ENCODE data around the gene CASQ1.

CASQ1 gene

GRCh38 chr1:160196143-160196542 lies 5.8 kb downstream of the CASQ1 start:
- Histone ChIP-seq H3K27me3 (replicated peaks in 2 of 5; ENCODE audit: control insufficient read depth in 4 of 5, insufficient read depth in 5 of 5, low read length in 4 of 5) (peaks cover 0 to 2% (median 0%) of the 10 kb centered on the region in 5 experiments), H3K4me1 (ENCODE audit: control extremely low read depth in 1 of 4, control insufficient read depth in 4 of 4, insufficient read depth in 4 of 4, low read length in 3 of 4) (peaks cover 0 to 3% (median 0%) of the 10 kb centered on the region in 4 experiments), H3K27ac (ENCODE audit: insufficient read depth in 1 of 2, low read depth in 1 of 2, low read length in 2 of 2, poor library complexity in 1 of 2, severe bottlenecking in 2 of 2) (no peak overlapping the region), H3K36me3 (ENCODE audit: control insufficient read depth in 4 of 4, insufficient read depth in 4 of 4, low read length in 3 of 4) (no peaks in the 10 kb centered on the region), H3K9me3 (ENCODE audit: control extremely low read depth in 1 of 5, control insufficient read depth in 4 of 5, insufficient read depth in 2 of 5, low read depth in 1 of 5, low read length in 4 of 5) (no peaks in the 10 kb centered on the region), H3K4me3 (ENCODE audit: control insufficient read depth in 1 of 7, extremely low read depth in 1 of 7, insufficient read depth in 4 of 7, low read depth in 2 of 7, low read length in 6 of 7) (no peak overlapping the region)
- no CpG with 5 or more reads among the region's 4 CpGs for WGBS (ENCODE audit: insufficient coverage)
- ChIA-PET POLR2A (no interaction called here), CTCF (interaction anchor here (0.6 to 2.3 kb wide), 8 partner anchors 8 to 137 kb away, joined by 3 to 16 read pairs (median 4); no protein-coding TSS in a partner anchor)
- DNase-seq, result no peak

DNA sequence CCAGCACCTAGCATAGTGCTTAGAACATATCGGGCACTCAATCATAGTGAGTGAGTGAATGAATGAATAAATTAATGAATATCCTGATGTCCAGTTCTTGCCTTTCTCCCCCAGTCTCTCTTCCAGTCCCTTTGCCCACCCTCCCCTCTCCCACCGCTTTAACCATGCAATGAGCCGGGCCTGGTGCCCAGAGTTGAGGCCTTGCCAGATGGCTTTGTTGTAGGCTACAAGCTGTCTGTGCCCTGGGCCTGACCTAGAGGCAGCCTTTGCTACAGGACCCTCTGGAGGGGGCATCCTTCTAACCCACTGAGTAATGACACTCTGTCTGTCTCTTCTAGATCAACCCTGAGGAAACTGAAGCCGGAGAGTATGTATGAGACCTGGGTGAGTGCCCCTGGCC lies 6.9 kb downstream of the CASQ1 start:
- ChIA-PET CTCF (interaction anchor here (1.4 to 1.5 kb wide), 2 partner anchors 21 to 96 kb away, joined by 4 to 5 read pairs; no protein-coding TSS in a partner anchor), POLR2A (no interaction called here)
- peaks cover 0 to 2% (median 0%) of the 10 kb centered on the region in 5 experiments for H3K27me3 ChIP-seq (replicated peaks in 2 of 5; ENCODE audit: control insufficient read depth in 4 of 5, insufficient read depth in 5 of 5, low read length in 4 of 5)
- WGBS (ENCODE audit: insufficient coverage), result 100% methylated on average over 2 of the region's 4 CpGs
- H3K9me3 ChIP-seq (ENCODE audit: control extremely low read depth in 1 of 5, control insufficient read depth in 4 of 5, insufficient read depth in 2 of 5, low read depth in 1 of 5, low read length in 4 of 5), result no peaks in the 10 kb centered on the region
- no peak overlapping the region for H3K4me3 ChIP-seq (ENCODE audit: control insufficient read depth in 1 of 7, extremely low read depth in 1 of 7, insufficient read depth in 4 of 7, low read depth in 2 of 7, low read length in 6 of 7)
- no peaks in the 10 kb centered on the region for H3K36me3 ChIP-seq (ENCODE audit: control insufficient read depth in 4 of 4, insufficient read depth in 4 of 4, low read length in 3 of 4)
- no peak for DNase-seq
- peaks cover 0 to 3% (median 0%) of the 10 kb centered on the region in 4 experiments for H3K4me1 ChIP-seq (ENCODE audit: control extremely low read depth in 1 of 4, control insufficient read depth in 4 of 4, insufficient read depth in 4 of 4, low read length in 3 of 4)
- H3K27ac ChIP-seq (ENCODE audit: insufficient read depth in 1 of 2, low read depth in 1 of 2, low read length in 2 of 2, poor library complexity in 1 of 2, severe bottlenecking in 2 of 2), result no peak overlapping the region

DNA sequence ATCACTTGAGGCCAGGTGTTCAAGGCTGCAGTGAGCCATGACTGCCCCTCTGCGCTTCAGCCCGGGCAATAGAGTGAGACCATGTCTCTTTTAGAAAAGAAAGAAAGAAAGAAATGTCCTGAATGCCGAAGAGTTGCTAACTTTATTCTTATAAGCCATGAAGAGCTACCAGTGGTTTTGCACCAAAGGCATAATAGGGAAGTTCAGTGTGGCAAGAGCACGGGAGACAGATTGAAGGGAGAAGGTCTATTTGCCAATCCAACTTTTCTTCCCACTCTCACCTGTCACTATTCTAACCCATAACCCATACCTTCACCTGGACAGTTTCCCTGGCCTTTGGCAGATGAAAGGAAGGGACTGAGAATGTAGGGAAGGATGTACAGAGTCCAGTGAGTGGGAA lies 10.4 kb downstream of the CASQ1 start:
- no peak for DNase-seq
- POLR2A ChIA-PET, result interaction anchor here (0.8 kb wide), 1 partner anchor 7 kb away, joined by 3 read pairs; no protein-coding TSS in a partner anchor

DNA sequence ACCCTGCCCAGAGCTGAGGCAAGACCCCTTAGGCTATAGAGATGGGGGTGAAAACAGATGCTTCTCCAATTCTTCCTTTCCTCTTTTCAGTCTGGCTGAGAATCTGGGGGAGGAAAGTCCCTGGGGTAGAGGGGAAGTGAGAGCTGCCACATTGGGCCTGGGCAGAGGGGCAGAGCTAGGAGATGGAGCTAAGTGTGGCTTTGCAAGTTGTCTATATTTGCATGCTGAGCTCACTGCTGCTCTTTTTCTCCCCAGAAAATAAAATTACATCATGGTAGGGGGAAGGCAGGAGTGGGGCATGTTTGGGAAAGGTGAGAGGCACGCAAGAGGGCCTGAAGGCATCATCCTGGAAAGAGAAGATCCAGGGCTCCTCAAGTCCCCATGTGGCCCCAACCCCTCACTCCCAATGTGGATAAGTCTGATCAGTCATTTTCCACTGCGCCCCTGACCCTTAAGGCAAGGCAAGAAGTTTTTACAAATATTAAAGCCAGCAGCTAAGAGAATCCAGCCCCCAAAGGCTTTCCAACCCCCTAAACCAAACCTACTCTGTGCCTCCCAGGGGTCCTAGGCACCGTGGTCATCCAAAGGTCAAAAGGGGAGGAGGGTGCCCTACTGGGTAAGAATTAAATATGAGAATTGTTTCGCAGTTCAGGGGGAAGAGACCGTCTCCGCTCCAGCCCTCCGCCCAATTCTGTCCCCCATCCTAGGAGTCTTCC lies 14.3 kb downstream of the CASQ1 start:
- Histone ChIP-seq H3K4me1 (ENCODE audit: control extremely low read depth in 1 of 4, control insufficient read depth in 4 of 4, insufficient read depth in 4 of 4, low read length in 3 of 4) (peaks cover 7 to 27% (median 24%) of the 10 kb centered on the region in 4 experiments), H3K4me3 (ENCODE audit: control insufficient read depth in 1 of 7, extremely low read depth in 1 of 7, insufficient read depth in 4 of 7, low read depth in 2 of 7, low read length in 6 of 7) (peak overlapping the region in 6 of 7 experiments; percentile 43 to 89 (median 68)), H3K27ac (ENCODE audit: insufficient read depth in 1 of 2, low read depth in 1 of 2, low read length in 2 of 2, poor library complexity in 1 of 2, severe bottlenecking in 2 of 2) (peak overlapping the region in 1 of 2 experiments; percentile 67), H3K27me3 (replicated peaks in 2 of 5; ENCODE audit: control insufficient read depth in 4 of 5, insufficient read depth in 5 of 5, low read length in 4 of 5) (no peaks in the 10 kb centered on the region), H3K9me3 (ENCODE audit: control extremely low read depth in 1 of 5, control insufficient read depth in 4 of 5, insufficient read depth in 2 of 5, low read depth in 1 of 5, low read length in 4 of 5) (no peaks in the 10 kb centered on the region), H3K36me3 (ENCODE audit: control insufficient read depth in 4 of 4, insufficient read depth in 4 of 4, low read length in 3 of 4) (peaks cover 0 to 26% (median 13%) of the 10 kb centered on the region in 4 experiments)
- DNase-seq, result peak; percentile 20 to 74 (median 72)
- ChIA-PET CTCF (interaction anchor here (0.6 to 13.9 kb wide), 4 partner anchors 15 to 48 kb away, joined by 3 to 95 read pairs (median 4); partner anchors contain the start of gene CASQ1), POLR2A (no interaction called here)
- WGBS (ENCODE audit: insufficient coverage), result 100% methylated on average over 1 of the region's 7 CpGs

More for the DNA sequence above, 10.4 kb downstream of the CASQ1 start:
- H3K27me3 ChIP-seq (replicated peaks in 2 of 5; ENCODE audit: control insufficient read depth in 4 of 5, insufficient read depth in 5 of 5, low read length in 4 of 5), result no peaks in the 10 kb centered on the region
- no peak overlapping the region for H3K4me3 ChIP-seq (ENCODE audit: control insufficient read depth in 1 of 7, extremely low read depth in 1 of 7, insufficient read depth in 4 of 7, low read depth in 2 of 7, low read length in 6 of 7)
- H3K9me3 ChIP-seq (ENCODE audit: control extremely low read depth in 1 of 5, control insufficient read depth in 4 of 5, insufficient read depth in 2 of 5, low read depth in 1 of 5, low read length in 4 of 5), result no peaks in the 10 kb centered on the region
- WGBS (ENCODE audit: insufficient coverage), result 100% methylated on average over 3 of the region's 4 CpGs
- peaks cover 2 to 17% (median 14%) of the 10 kb centered on the region in 4 experiments for H3K4me1 ChIP-seq (ENCODE audit: control extremely low read depth in 1 of 4, control insufficient read depth in 4 of 4, insufficient read depth in 4 of 4, low read length in 3 of 4)
- no peaks in the 10 kb centered on the region for H3K36me3 ChIP-seq (ENCODE audit: control insufficient read depth in 4 of 4, insufficient read depth in 4 of 4, low read length in 3 of 4)
- CTCF ChIA-PET, result interaction anchor here (0.7 to 13.9 kb wide), 6 partner anchors 11 to 88 kb away, joined by 4 to 95 read pairs (median 6); partner anchors contain the start of gene CASQ1
- no peak overlapping the region for H3K27ac ChIP-seq (ENCODE audit: insufficient read depth in 1 of 2, low read depth in 1 of 2, low read length in 2 of 2, poor library complexity in 1 of 2, severe bottlenecking in 2 of 2)

DNA sequence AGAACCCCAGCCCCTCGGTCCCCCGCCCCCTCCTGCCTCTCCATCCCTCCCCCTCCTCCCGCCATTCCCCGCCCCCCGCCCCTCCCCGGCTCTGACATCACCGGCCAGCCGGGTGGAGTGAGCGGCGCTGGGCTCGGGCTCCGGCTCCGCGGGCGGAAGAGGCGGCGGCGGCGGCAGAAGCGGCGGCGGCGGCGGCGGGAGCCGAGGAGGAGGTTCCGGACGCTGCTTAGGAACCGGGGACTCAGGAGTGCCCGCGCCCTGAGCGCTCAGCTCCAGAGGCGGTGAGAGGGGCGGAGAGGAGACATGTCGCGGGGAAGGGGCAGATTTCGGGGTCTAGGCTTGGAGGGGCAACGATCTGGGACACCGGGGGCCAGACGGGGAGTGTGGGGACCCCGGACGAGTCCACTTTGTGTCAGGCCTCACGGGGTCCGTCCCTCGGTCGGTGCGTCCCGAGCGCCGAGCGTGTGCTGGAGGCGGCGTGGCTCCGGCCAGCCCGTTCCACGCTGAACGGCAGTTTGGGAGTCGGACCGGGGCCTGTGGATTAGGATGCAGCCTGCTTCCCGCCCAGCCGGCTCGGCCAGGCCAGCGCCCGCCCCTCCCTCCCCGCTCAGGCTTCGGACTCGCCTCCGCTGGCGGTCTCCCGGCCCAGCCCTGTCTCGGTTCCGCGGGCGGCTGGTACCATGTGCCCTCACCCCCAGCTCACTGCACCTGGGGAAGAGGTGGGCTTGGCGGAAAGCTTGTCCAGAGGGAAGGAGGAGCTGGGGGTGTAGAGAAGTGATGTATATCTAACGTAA lies 15.1 kb downstream of the CASQ1 start, which contains the start of gene PEA15:
Gene PEA15 (plus strand): TSS at position 143 of the 794 bp plus-strand sequence. CDS start 6,161 bp downstream, outside the sequence.
- peaks cover 7 to 27% (median 24%) of the 10 kb centered on the region in 4 experiments for H3K4me1 ChIP-seq (ENCODE audit: control extremely low read depth in 1 of 4, control insufficient read depth in 4 of 4, insufficient read depth in 4 of 4, low read length in 3 of 4)
- no peaks in the 10 kb centered on the region for H3K27me3 ChIP-seq (replicated peaks in 2 of 5; ENCODE audit: control insufficient read depth in 4 of 5, insufficient read depth in 5 of 5, low read length in 4 of 5)
- WGBS (ENCODE audit: insufficient coverage), result under 1% methylated on average over 53 of the region's 76 CpGs
- no peaks in the 10 kb centered on the region for H3K9me3 ChIP-seq (ENCODE audit: control extremely low read depth in 1 of 5, control insufficient read depth in 4 of 5, insufficient read depth in 2 of 5, low read depth in 1 of 5, low read length in 4 of 5)
- H3K27ac ChIP-seq (ENCODE audit: insufficient read depth in 1 of 2, low read depth in 1 of 2, low read length in 2 of 2, poor library complexity in 1 of 2, severe bottlenecking in 2 of 2), result peak within 1 kb of the TSS in 1 of 2 experiments; percentile 77
- DNase-seq, result peak; percentile 53 to 73 (median 62)
- peaks cover 4 to 34% (median 14%) of the 10 kb centered on the region in 4 experiments for H3K36me3 ChIP-seq (ENCODE audit: control insufficient read depth in 4 of 4, insufficient read depth in 4 of 4, low read length in 3 of 4)
- CTCF ChIA-PET, result interaction anchor here (0.6 to 13.9 kb wide), 4 partner anchors 14 to 47 kb away, joined by 3 to 95 read pairs (median 18); partner anchors contain the start of gene CASQ1
- H3K4me3 ChIP-seq (ENCODE audit: control insufficient read depth in 1 of 7, extremely low read depth in 1 of 7, insufficient read depth in 4 of 7, low read depth in 2 of 7, low read length in 6 of 7), result peak within 1 kb of the TSS; percentile 60 to 93 (median 87)
- POLR2A ChIA-PET, result no interaction called here

GRCh38 chr1:160206036-160206389 lies 15.6 kb downstream of the CASQ1 start:
- H3K36me3 ChIP-seq (ENCODE audit: control insufficient read depth in 4 of 4, insufficient read depth in 4 of 4, low read length in 3 of 4), result peaks cover 4 to 39% (median 15%) of the 10 kb centered on the region in 4 experiments
- peak overlapping the region in 6 of 7 experiments; percentile 75 to 93 (median 88) for H3K4me3 ChIP-seq (ENCODE audit: control insufficient read depth in 1 of 7, extremely low read depth in 1 of 7, insufficient read depth in 4 of 7, low read depth in 2 of 7, low read length in 6 of 7)
- peak overlapping the region in 1 of 2 experiments; percentile 77 for H3K27ac ChIP-seq (ENCODE audit: insufficient read depth in 1 of 2, low read depth in 1 of 2, low read length in 2 of 2, poor library complexity in 1 of 2, severe bottlenecking in 2 of 2)
- DNase-seq, result peak; percentile 28 to 56 (median 29)
- no peaks in the 10 kb centered on the region for H3K9me3 ChIP-seq (ENCODE audit: control extremely low read depth in 1 of 5, control insufficient read depth in 4 of 5, insufficient read depth in 2 of 5, low read depth in 1 of 5, low read length in 4 of 5)
- no peaks in the 10 kb centered on the region for H3K27me3 ChIP-seq (replicated peaks in 2 of 5; ENCODE audit: control insufficient read depth in 4 of 5, insufficient read depth in 5 of 5, low read length in 4 of 5)
- POLR2A ChIA-PET, result no interaction called here
- 28% methylated on average over 9 of the region's 9 CpGs for WGBS (ENCODE audit: insufficient coverage)
- CTCF ChIA-PET, result interaction anchor here (0.7 to 13.9 kb wide), 3 partner anchors 14 to 46 kb away, joined by 3 to 95 read pairs (median 34); partner anchors contain the start of gene CASQ1
- H3K4me1 ChIP-seq (ENCODE audit: control extremely low read depth in 1 of 4, control insufficient read depth in 4 of 4, insufficient read depth in 4 of 4, low read length in 3 of 4), result peaks cover 7 to 27% (median 24%) of the 10 kb centered on the region in 4 experiments
